ENCODE results near the gene OR5K3.

- no peak for TF ChIP-seq CTCF (IDR thresholded peaks at IDR 0.05; ENCODE audit: insufficient read depth, low read depth, low read length)
- no peak for TF ChIP-seq EZH2 (IDR thresholded peaks at IDR 0.05; ENCODE audit: insufficient read depth, low read length)
These were observed 8.0 kb downstream of the OR5K3 start for GRCh38 chr3:98398513-98398912.
